HG02973 (cell line): ENCODE data around the gene DHX16.

Experiments
- ATAC-seq: cut with Tn5 transposase; IDR thresholded peaks from one replicate; pipeline ENCODE4 v1.9.1; 2021; ENCODE audit warnings: moderate library complexity; ENCODE audit not compliant: unreplicated experiment

Gene DHX16

GRCh38 chr6:30610065-30610464 is 62.7 kb downstream of the DHX16 start:
- ATAC-seq: no peak

- ATAC-seq: no peak
These were observed 68.8 kb downstream of the DHX16 start for GRCh38 chr6:30603961-30604360.
